A549 (cell line): ENCODE data around the gene ZNF90.

Experiments
- JUN ChIP-seq, 2 experiments: fragments of >200 bp; sonication (Bioruptor Twin); formaldehyde crosslinking; IDR thresholded peaks; 2 replicates in 1 of 2; 3 replicates in 1 of 2; pipeline ENCODE4 v1.6.1; 2016 to 2017
- MAFK ChIP-seq: fragments of 450-650 bp; IDR thresholded peaks from 2 replicates; pipeline ENCODE4 v1.6.1; 2014; ENCODE audit not compliant: partially characterized antibody
- MAZ ChIP-seq: fragments of 150-350 bp; IDR thresholded peaks from 2 replicates; pipeline ENCODE4 v1.6.1; 2014; ENCODE audit warnings: antibody characterized with exemption, low read depth, low read length, borderline replicate concordance
- PHF8 ChIP-seq: fragments of 200-600 bp; sonication (generic); IDR thresholded peaks from 2 replicates; pipeline ENCODE4 v1.6.1; 2016; ENCODE audit warnings: low read depth, mild to moderate bottlenecking, antibody characterized with exemption, moderate library complexity, borderline replicate concordance
- POLR2A ChIP-seq: IDR thresholded peaks from 2 replicates; pipeline ENCODE4 v1.6.1; 2012; ENCODE audit warnings: mild to moderate bottlenecking, low read length
- RFX5 ChIP-seq: fragments of 450-650 bp; IDR thresholded peaks from 2 replicates; pipeline ENCODE4 v1.7.1; 2014; ENCODE audit warnings: antibody characterized with exemption, mild to moderate bottlenecking, moderate library complexity
- RNF2 ChIP-seq: fragments of 200-600 bp; sonication (generic); IDR thresholded peaks from 2 replicates; pipeline ENCODE4 v1.6.1; 2016; ENCODE audit warnings: low read depth, mild to moderate bottlenecking, antibody characterized with exemption, moderate library complexity, borderline replicate concordance
- USF2 ChIP-seq: fragments of 450-650 bp; IDR thresholded peaks from 2 replicates; pipeline ENCODE4 v1.6.1; 2014; ENCODE audit warnings: antibody characterized with exemption
- TF ChIP-seq, protein P1 (sequence below): fragments of >200 bp; sonication (Bioruptor Twin); formaldehyde crosslinking; IDR thresholded peaks from 3 replicates; pipeline ENCODE4 v1.5.1; 2016
- TF ChIP-seq, protein P2 (sequence below): fragments of >200 bp; sonication (Bioruptor Twin); formaldehyde crosslinking; IDR thresholded peaks from 3 replicates; pipeline ENCODE4 v1.6.1; 2016

DNA sequence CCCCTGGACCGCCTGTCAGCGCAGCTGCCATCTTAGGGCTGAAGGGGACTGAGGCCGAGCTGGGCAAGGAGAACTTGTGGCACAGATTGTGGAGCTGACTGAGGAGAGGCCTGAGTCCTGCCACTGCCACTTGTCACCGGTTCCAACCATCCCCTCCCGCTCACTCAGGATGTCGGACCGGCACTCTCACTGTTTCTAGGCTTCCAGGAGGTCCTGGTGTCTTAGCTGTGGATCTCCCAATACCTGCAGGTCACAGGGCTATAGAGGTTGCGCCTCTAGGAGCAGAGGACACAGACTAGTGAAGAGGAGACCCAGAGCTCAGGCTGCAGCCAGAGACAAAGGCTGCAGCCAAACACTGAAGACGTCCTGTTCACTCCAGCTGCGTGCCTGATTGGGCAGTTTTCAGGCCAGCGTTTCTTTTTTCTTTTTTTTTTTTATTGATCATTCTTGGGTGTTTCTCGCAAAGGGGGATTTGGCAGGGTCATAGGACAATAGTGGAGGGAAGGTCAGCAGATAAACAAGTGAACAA, 73.9 kb downstream of the ZNF90 start:
- TF ChIP-seq PHF8 (no peak), MAZ (no peak), JUN (IDR thresholded peaks at IDR 0.05) (no peak), MAFK (no peak), RFX5 (no peak), POLR2A (no peak), USF2 (no peak), RNF2 (no peak)
- TF ChIP-seq, protein P1, sequence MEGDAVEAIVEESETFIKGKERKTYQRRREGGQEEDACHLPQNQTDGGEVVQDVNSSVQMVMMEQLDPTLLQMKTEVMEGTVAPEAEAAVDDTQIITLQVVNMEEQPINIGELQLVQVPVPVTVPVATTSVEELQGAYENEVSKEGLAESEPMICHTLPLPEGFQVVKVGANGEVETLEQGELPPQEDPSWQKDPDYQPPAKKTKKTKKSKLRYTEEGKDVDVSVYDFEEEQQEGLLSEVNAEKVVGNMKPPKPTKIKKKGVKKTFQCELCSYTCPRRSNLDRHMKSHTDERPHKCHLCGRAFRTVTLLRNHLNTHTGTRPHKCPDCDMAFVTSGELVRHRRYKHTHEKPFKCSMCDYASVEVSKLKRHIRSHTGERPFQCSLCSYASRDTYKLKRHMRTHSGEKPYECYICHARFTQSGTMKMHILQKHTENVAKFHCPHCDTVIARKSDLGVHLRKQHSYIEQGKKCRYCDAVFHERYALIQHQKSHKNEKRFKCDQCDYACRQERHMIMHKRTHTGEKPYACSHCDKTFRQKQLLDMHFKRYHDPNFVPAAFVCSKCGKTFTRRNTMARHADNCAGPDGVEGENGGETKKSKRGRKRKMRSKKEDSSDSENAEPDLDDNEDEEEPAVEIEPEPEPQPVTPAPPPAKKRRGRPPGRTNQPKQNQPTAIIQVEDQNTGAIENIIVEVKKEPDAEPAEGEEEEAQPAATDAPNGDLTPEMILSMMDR = no peak
- TF ChIP-seq, protein P2, sequence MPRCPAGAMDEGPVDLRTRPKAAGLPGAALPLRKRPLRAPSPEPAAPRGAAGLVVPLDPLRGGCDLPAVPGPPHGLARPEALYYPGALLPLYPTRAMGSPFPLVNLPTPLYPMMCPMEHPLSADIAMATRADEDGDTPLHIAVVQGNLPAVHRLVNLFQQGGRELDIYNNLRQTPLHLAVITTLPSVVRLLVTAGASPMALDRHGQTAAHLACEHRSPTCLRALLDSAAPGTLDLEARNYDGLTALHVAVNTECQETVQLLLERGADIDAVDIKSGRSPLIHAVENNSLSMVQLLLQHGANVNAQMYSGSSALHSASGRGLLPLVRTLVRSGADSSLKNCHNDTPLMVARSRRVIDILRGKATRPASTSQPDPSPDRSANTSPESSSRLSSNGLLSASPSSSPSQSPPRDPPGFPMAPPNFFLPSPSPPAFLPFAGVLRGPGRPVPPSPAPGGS = no peak
